Astrocyte (in vitro differentiated cells and primary cell): ENCODE results near the gene TARP.
"Not testable (repeated sequence)": the region's sequence is repeated elsewhere in the genome, so short reads cannot be mapped to it uniquely, and the experiment has no call there.

Experiments used
- DNase-seq: peaks from one replicate; pipeline ENCODE4 v3.0.0-alpha.2; 2010; ENCODE audit warnings: low read depth
- FAIRE-seq: peaks from 2 replicates; lab custom pipeline; 2011; peaks lifted over from hg19 to GRCh38; lab: Jason Lieb, UNC
- H2AFZ ChIP-seq: 2 replicates; pipeline ENCODE4 v1.6.0; 2012; ENCODE audit warnings: low read depth, low read length, inconsistent platforms
- H3K27ac ChIP-seq: 2 replicates; pipeline ENCODE4 v1.5.1; 2011; ENCODE audit warnings: low read depth, low read length, inconsistent platforms
- H3K27me3 ChIP-seq: 2 replicates; pipeline ENCODE4 v1.6.0; 2011; ENCODE audit warnings: low read length, inconsistent platforms; ENCODE audit not compliant: insufficient read depth
- H3K36me3 ChIP-seq: 2 replicates; pipeline ENCODE4 v1.5.1; 2011; ENCODE audit warnings: low read length, inconsistent platforms; ENCODE audit not compliant: insufficient read depth
- H3K4me1 ChIP-seq: 2 replicates; pipeline ENCODE4 v1.5.1; 2011; ENCODE audit warnings: low read length, inconsistent platforms; ENCODE audit not compliant: insufficient read depth
- H3K4me2 ChIP-seq: 2 replicates; pipeline ENCODE4 v1.6.0; 2012; ENCODE audit warnings: low read length, inconsistent platforms
- H3K4me3 ChIP-seq: 2 replicates; pipeline ENCODE4 v1.5.1; 2011; ENCODE audit warnings: low read depth, mild to moderate bottlenecking, low read length, inconsistent platforms; ENCODE audit not compliant: insufficient read depth
- H3K79me2 ChIP-seq: 2 replicates; pipeline ENCODE4 v1.6.0; 2012; ENCODE audit warnings: mild to moderate bottlenecking, low read length, inconsistent platforms; ENCODE audit not compliant: insufficient read depth
- H3K9ac ChIP-seq: 2 replicates; pipeline ENCODE4 v1.6.0; 2012; ENCODE audit warnings: mild to moderate bottlenecking, low read length, inconsistent platforms
- H3K9me3 ChIP-seq: 2 replicates; pipeline ENCODE4 v1.5.1; 2012; ENCODE audit warnings: low read depth, mild to moderate bottlenecking, low read length, inconsistent platforms; ENCODE audit not compliant: insufficient read depth
- H4K20me1 ChIP-seq: 2 replicates; pipeline ENCODE4 v1.6.0; 2012; ENCODE audit warnings: low read length, inconsistent platforms; ENCODE audit not compliant: insufficient read depth
- H3K27ac Mint-ChIP-seq: one replicate; pipeline ENCODE4 v1.8.0; 2021; ENCODE audit warnings: mild to moderate bottlenecking, mixed read lengths; ENCODE audit not compliant: unreplicated experiment
- H3K27me3 Mint-ChIP-seq: one replicate; pipeline ENCODE4 v1.8.0; 2021; ENCODE audit warnings: low read depth, mixed read lengths; ENCODE audit not compliant: unreplicated experiment
- H3K36me3 Mint-ChIP-seq: one replicate; pipeline ENCODE4 v1.8.0; 2021; ENCODE audit warnings: low read depth, mixed read lengths; ENCODE audit not compliant: unreplicated experiment
- H3K4me1 Mint-ChIP-seq: one replicate; pipeline ENCODE4 v1.8.0; 2021; ENCODE audit warnings: low read depth, mixed read lengths; ENCODE audit not compliant: unreplicated experiment
- H3K4me3 Mint-ChIP-seq: one replicate; pipeline ENCODE4 v1.8.0; 2021; ENCODE audit warnings: mild to moderate bottlenecking, moderate library complexity, mixed read lengths; ENCODE audit not compliant: unreplicated experiment
- H3K9me3 Mint-ChIP-seq: one replicate; pipeline ENCODE4 v1.8.0; 2021; ENCODE audit warnings: mild to moderate bottlenecking, mixed read lengths; ENCODE audit not compliant: unreplicated experiment
- EZH2 ChIP-seq: IDR thresholded peaks from 2 replicates; pipeline ENCODE4 v1.6.1; 2012; ENCODE audit warnings: mild to moderate bottlenecking, low read length, inconsistent platforms; ENCODE audit not compliant: insufficient read depth
- TF ChIP-seq, protein P1 (sequence below): IDR thresholded peaks from 2 replicates; pipeline ENCODE4 v1.5.1; 2011; ENCODE audit warnings: low read depth, mild to moderate bottlenecking, inconsistent platforms, low read length, moderate library complexity; ENCODE audit not compliant: insufficient read depth

TARP gene

DNA sequence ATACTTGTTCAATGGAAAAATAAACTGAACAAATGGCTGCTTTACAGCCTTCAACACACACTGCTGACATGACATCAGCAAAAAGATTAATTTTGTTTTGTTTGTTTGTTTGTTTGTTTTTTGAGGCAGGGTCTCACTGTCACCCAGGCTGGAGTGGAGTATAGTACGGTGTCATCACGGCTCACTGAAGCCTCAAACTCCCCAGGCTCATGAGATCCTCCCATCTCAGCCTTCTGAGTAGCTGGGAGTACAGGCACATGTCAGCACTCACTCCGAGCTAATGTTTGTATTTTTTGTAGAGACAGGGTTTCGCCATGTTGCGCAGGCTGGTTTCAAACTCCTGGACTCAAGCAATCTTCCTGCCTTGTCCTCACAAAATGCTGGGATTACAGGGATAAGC lies 10.9 kb downstream of the TARP start:
- H3K4me2 ChIP-seq, result no peak overlapping the region
- no peaks in the 10 kb centered on the region for H4K20me1 ChIP-seq
- H3K27ac ChIP-seq, result no peak overlapping the region
- no peaks in the 10 kb centered on the region for H3K9me3 Mint-ChIP-seq
- no peaks in the 10 kb centered on the region for H3K4me1 ChIP-seq
- no peaks in the 10 kb centered on the region for H3K36me3 Mint-ChIP-seq
- no peaks in the 10 kb centered on the region for H3K4me1 Mint-ChIP-seq
- H3K27me3 Mint-ChIP-seq, result no peaks in the 10 kb centered on the region
- TF ChIP-seq, protein P1, sequence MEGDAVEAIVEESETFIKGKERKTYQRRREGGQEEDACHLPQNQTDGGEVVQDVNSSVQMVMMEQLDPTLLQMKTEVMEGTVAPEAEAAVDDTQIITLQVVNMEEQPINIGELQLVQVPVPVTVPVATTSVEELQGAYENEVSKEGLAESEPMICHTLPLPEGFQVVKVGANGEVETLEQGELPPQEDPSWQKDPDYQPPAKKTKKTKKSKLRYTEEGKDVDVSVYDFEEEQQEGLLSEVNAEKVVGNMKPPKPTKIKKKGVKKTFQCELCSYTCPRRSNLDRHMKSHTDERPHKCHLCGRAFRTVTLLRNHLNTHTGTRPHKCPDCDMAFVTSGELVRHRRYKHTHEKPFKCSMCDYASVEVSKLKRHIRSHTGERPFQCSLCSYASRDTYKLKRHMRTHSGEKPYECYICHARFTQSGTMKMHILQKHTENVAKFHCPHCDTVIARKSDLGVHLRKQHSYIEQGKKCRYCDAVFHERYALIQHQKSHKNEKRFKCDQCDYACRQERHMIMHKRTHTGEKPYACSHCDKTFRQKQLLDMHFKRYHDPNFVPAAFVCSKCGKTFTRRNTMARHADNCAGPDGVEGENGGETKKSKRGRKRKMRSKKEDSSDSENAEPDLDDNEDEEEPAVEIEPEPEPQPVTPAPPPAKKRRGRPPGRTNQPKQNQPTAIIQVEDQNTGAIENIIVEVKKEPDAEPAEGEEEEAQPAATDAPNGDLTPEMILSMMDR, result no peak
- TF ChIP-seq EZH2, result no peak
- H3K27me3 ChIP-seq, result no peaks in the 10 kb centered on the region
- H3K27ac Mint-ChIP-seq, result no peak overlapping the region
- H3K4me3 ChIP-seq, result no peak overlapping the region
- no peak overlapping the region for H3K4me3 Mint-ChIP-seq
- H2AFZ ChIP-seq, result no peak overlapping the region
- FAIRE-seq, result no peak
- H3K36me3 ChIP-seq, result no peaks in the 10 kb centered on the region
- no peak overlapping the region for H3K9ac ChIP-seq
- no peak for DNase-seq
- no peaks in the 10 kb centered on the region for H3K9me3 ChIP-seq
- H3K79me2 ChIP-seq, result no peaks in the 10 kb centered on the region

DNA sequence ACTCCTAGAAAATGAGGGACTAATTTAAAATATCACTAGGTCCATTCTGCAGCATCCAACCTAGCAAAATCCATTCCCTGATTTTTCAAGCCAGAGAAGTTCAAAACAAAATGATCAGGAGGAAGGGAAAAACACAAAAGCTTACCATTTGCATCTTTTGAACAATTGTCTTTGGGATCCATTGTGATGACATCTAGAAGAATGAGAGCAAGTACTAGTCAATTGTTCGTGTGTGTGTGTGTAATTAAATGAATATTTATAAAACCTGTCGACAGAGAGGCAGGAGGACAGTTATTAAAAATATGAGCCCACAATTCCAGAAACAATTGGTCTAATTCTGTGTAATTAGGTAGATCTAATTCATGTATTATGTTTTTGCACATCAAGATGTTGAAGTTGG lies 11.4 kb downstream of the TARP start:
- not testable (repeated sequence) for H3K36me3 ChIP-seq, H3K27ac ChIP-seq, H3K4me3 Mint-ChIP-seq, H3K4me1 ChIP-seq, H3K4me3 ChIP-seq, H4K20me1 ChIP-seq, H3K27me3 ChIP-seq, DNase-seq, H3K4me1 Mint-ChIP-seq, H3K79me2 ChIP-seq, H3K9me3 ChIP-seq, H3K27ac Mint-ChIP-seq, H2AFZ ChIP-seq, H3K4me2 ChIP-seq, H3K36me3 Mint-ChIP-seq, H3K27me3 Mint-ChIP-seq, H3K9ac ChIP-seq, H3K9me3 Mint-ChIP-seq, FAIRE-seq

DNA sequence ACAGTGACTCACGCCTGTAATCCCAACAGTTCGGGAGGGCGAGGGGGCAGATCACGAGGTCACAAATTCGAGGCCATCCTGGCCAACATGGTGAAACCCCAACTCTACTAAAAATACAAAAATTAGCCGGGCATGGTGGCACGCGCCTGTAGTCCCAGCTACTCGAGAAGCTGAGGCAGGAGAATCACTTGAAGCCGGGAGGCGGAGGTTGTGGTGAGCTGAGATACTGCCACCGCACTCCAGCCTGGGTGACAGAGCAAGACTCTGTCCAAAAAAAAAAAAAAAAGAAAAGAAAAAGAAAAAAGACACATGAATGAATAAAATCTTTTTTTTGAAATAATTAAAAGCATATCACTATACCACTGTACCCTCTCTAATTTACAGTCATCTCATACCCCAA lies 11.8 kb downstream of the TARP start:
- not testable (repeated sequence) for H3K4me3 ChIP-seq, H3K27ac Mint-ChIP-seq, H3K36me3 Mint-ChIP-seq, H3K4me1 ChIP-seq, H3K9me3 ChIP-seq, FAIRE-seq, H3K27me3 Mint-ChIP-seq, H3K9me3 Mint-ChIP-seq, H3K36me3 ChIP-seq, H3K9ac ChIP-seq, H3K4me3 Mint-ChIP-seq, H4K20me1 ChIP-seq, H3K27ac ChIP-seq, H3K79me2 ChIP-seq, H2AFZ ChIP-seq, H3K4me1 Mint-ChIP-seq, H3K4me2 ChIP-seq, H3K27me3 ChIP-seq, DNase-seq

DNA sequence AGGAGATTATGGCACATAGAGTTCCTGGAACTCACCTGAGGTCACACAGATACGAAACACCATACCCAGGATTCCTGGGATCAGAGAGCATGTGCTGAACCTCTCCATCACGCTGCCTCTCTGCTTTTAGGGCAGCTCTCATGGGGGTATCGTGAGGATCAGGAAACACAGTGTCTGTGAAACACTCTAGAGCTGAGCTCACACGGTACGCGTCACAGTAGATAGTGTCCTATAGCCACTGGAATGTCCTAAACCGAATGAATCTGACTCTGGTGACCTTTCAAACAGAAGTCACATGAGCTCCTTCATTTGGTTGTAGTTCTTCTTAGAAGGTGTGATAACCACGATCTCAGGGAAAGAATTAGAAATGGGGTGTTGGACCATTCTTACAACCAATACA lies 14.3 kb downstream of the TARP start:
- not testable (repeated sequence) for DNase-seq, H3K79me2 ChIP-seq, H3K4me1 ChIP-seq, H3K27ac Mint-ChIP-seq, H3K4me1 Mint-ChIP-seq, H4K20me1 ChIP-seq, H2AFZ ChIP-seq, H3K36me3 Mint-ChIP-seq, H3K9ac ChIP-seq, FAIRE-seq, H3K4me3 ChIP-seq, H3K9me3 ChIP-seq, H3K27me3 Mint-ChIP-seq, H3K27me3 ChIP-seq, H3K36me3 ChIP-seq, H3K4me3 Mint-ChIP-seq, H3K4me2 ChIP-seq, H3K27ac ChIP-seq, H3K9me3 Mint-ChIP-seq
